PC-9 (cell line): ENCODE data around the gene SAMM50. TPM values are rescaled to one million over a fixed set of nuclear protein-coding genes. Genes with fewer than 3 reads are reported as not detected.

ENCODE experiments used
- BruUV-seq: library from RNA; stranded (reverse); fragments of 400-500 nt; replicated peaks from 2 replicates; lab custom pipeline; 2021; lab: Mats Ljungman, UMichigan
- CTCF ChIA-PET: fragments of 300-600 bp; sonication (Branson Sonifier 250); formaldehyde crosslinking; loops from one replicate; lab custom pipeline; 2022; ENCODE audit warnings: antibody characterized with exemption; lab: Charles Lee
- POLR2A ChIA-PET: fragments of 300-600 bp; sonication (Branson Sonifier 250); formaldehyde crosslinking; loops from one replicate; lab custom pipeline; 2022; ENCODE audit warnings: antibody characterized with exemption; ENCODE audit not compliant: unreplicated experiment; lab: Charles Lee
- DNase-seq, 2 experiments: peaks; one replicate each; pipeline versions ENCODE4 v3.0.0 to v3.0.0-alpha.2; 2015 to 2022; ENCODE audit warnings: mixed read lengths in 1 of 2
- H2AFZ ChIP-seq: fragments of 200-600 bp; sonication (generic); 2 replicates; pipeline ENCODE4 v1.8.1; 2017; ENCODE audit warnings: antibody characterized with exemption
- H3F3A ChIP-seq: fragments of 200-600 bp; sonication (generic); 2 replicates; pipeline ENCODE4 v1.8.1; 2017; ENCODE audit warnings: antibody characterized with exemption, mild to moderate bottlenecking, low read depth; ENCODE audit not compliant: insufficient read depth
- H3K27ac ChIP-seq: fragments of 200-600 bp; sonication (generic); 2 replicates; pipeline ENCODE4 v1.6.1; 2016; ENCODE audit warnings: mixed run types
- H3K27me3 ChIP-seq: fragments of 200-600 bp; sonication (generic); 2 replicates; pipeline ENCODE4 v1.6.1; 2016; ENCODE audit warnings: low read depth, mixed run types; ENCODE audit not compliant: insufficient read depth
- H3K36me3 ChIP-seq: fragments of 200-600 bp; sonication (generic); 2 replicates; pipeline ENCODE4 v1.6.1; 2016; ENCODE audit warnings: low read depth, mixed run types
- H3K4me1 ChIP-seq: fragments of 200-600 bp; sonication (generic); replicated peaks from 2 replicates; pipeline ENCODE4 v1.6.1; 2016; ENCODE audit warnings: mixed run types; ENCODE audit not compliant: insufficient read depth
- H3K4me2 ChIP-seq: fragments of 200-600 bp; sonication (generic); 2 replicates; pipeline ENCODE4 v1.6.1; 2017; ENCODE audit warnings: mixed run types
- H3K4me3 ChIP-seq: fragments of 200-600 bp; sonication (generic); 2 replicates; pipeline ENCODE4 v1.6.1; 2016; ENCODE audit warnings: mixed run types
- H3K79me2 ChIP-seq: fragments of 200-600 bp; sonication (generic); 2 replicates; pipeline ENCODE4 v1.6.1; 2017; ENCODE audit warnings: low read depth, mixed run types
- H3K9me2 ChIP-seq: fragments of 200-600 bp; sonication (generic); 2 replicates; pipeline ENCODE4 v1.8.1; 2017; ENCODE audit warnings: mild to moderate bottlenecking; ENCODE audit not compliant: insufficient read depth
- H3K9me3 ChIP-seq: fragments of 200-600 bp; sonication (generic); 2 replicates; pipeline ENCODE4 v1.8.1; 2016; ENCODE audit warnings: low read depth; ENCODE audit not compliant: insufficient read depth
- H4K20me1 ChIP-seq: fragments of 200-600 bp; sonication (generic); 2 replicates; pipeline ENCODE4 v1.8.1; 2017; ENCODE audit not compliant: insufficient read depth
- CTCF ChIP-seq: fragments of 200-600 bp; sonication (generic); conservative IDR thresholded peaks from 2 replicates; pipeline ENCODE4 v1.6.1; 2017; ENCODE audit warnings: mixed run types, antibody characterized with exemption, mild to moderate bottlenecking, moderate library complexity
- EZH2 ChIP-seq: fragments of 200-600 bp; sonication (generic); IDR thresholded peaks from 2 replicates; pipeline ENCODE4 v1.8.0; 2017; ENCODE audit warnings: antibody characterized with exemption, low read depth
- intact Hi-C: fragments of 100-400 bp; cut with micrococcal nuclease; formaldehyde crosslinking; loops from one replicate; pipeline ENCODE4 v1.10.0; 2022; ENCODE audit not compliant: unreplicated experiment
- total RNA-seq: library from RNA; stranded (reverse); gene quantifications from 2 replicates; pipeline ENCODE4 v1.2.3, GENCODE V29; 2021

The SAMM50 gene
- total RNA-seq, 1 experiment from 2014 or later: 73.9 TPM

DNA sequence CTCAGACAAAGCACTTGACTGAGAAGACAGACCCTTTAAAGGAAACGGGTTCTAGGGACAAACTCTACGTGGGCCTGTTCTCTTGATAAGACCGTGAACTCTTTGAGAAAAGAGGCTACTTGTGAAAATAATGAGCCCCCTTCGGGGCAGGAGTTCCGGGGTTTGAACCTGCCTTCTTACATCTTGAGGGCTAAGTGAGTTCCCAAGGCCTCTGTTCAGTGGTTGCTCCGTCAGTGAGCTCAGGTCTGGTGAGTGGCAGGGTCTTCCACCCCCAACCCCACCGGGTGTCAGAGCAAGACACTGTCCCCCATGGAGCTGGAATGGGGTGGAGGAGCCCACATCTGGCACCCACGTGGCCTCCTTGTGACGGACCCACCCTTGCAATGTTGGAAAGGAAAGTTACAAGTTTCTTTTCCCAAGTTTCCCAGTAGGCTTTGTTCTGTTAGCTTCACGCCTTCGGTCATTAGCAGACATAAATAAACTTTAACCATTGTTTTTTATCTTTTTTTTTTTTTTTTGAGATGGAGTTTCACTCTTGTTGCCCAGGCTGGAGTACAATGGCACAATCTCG lies 6.3 kb upstream of the SAMM50 start:
- intact Hi-C loops: loop anchor here (5.0 kb wide), 1 partner anchor 62 kb away; no protein-coding TSS in a partner anchor
- Histone ChIP-seq H3K4me3 (no peak overlapping the region), H3K4me1 (peaks cover 2% of the 10 kb centered on the region), H3K9me3 (no peaks in the 10 kb centered on the region), H2AFZ (no peak overlapping the region), H3K4me2 (no peak overlapping the region), H3K27ac (no peak overlapping the region), H3F3A (peaks cover 7% of the 10 kb centered on the region; the same call in 1 of the 2 replicates), H4K20me1 (no peaks in the 10 kb centered on the region; the same call in 1 of the 2 replicates), H3K36me3 (no peaks in the 10 kb centered on the region), H3K79me2 (peaks cover 5% of the 10 kb centered on the region), H3K9me2 (no peaks in the 10 kb centered on the region), H3K27me3 (no peaks in the 10 kb centered on the region)
- TF ChIP-seq EZH2 (no peak), CTCF (no peak)
- BruUV-seq: no TSS peak
- DNase-seq: no peak
- POLR2A ChIA-PET: interaction anchor here (0.8 kb wide), 1 partner anchor 9 kb away, joined by 19 read pairs; no protein-coding TSS in a partner anchor
- CTCF ChIA-PET: no interaction called here

- ChIA-PET CTCF (no interaction called here), POLR2A (interaction anchor here (0.6 kb wide), 1 partner anchor 175 kb away, joined by 4 read pairs; no protein-coding TSS in a partner anchor)
- Histone ChIP-seq H3K4me3 (no peak overlapping the region), H4K20me1 (no peaks in the 10 kb centered on the region), H3K4me1 (peaks cover 10% of the 10 kb centered on the region), H3K9me2 (no peaks in the 10 kb centered on the region), H3K4me2 (no peak overlapping the region), H3K9me3 (no peaks in the 10 kb centered on the region), H3K27ac (no peak overlapping the region), H3K27me3 (no peaks in the 10 kb centered on the region), H3K79me2 (peaks cover 24% of the 10 kb centered on the region), H2AFZ (no peak overlapping the region), H3K36me3 (no peaks in the 10 kb centered on the region), H3F3A (peaks cover 17% of the 10 kb centered on the region)
- BruUV-seq: no TSS peak
- TF ChIP-seq EZH2 (no peak), CTCF (no peak)
- no peak for DNase-seq
- intact Hi-C loops: no loop called here
Measured at GRCh38 chr22:43951391-43951790, 3.9 kb upstream of the SAMM50 start.

DNA sequence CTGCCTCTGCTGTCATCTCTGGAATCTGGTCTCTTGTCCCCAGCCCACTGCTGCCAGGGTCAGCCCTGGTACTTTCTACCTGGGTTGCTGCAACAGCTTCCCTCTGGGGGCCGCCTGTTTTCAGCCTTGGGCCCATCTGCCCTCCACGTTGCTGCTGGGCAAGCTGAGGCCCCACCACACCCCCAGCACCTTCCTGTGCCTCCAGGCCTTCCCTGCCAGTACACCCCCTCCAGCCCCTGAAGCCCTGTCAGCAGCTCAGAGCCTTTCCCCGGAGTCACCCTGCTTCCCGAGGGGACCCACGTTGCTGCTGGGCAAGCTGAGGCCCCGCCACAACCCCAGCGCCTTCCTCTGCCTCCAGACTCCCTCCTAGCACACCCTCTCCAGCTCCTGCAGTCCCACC lies 3.3 kb upstream of the SAMM50 start:
- Histone ChIP-seq H3K9me2 (no peaks in the 10 kb centered on the region), H3K27me3 (no peaks in the 10 kb centered on the region), H3K36me3 (no peaks in the 10 kb centered on the region), H3F3A (peaks cover 18% of the 10 kb centered on the region), H4K20me1 (no peaks in the 10 kb centered on the region), H3K4me1 (peaks cover 16% of the 10 kb centered on the region), H3K79me2 (peaks cover 30% of the 10 kb centered on the region), H3K9me3 (no peaks in the 10 kb centered on the region), H3K27ac (no peak overlapping the region), H3K4me3 (no peak overlapping the region), H2AFZ (no peak overlapping the region), H3K4me2 (no peak overlapping the region)
- no peak for DNase-seq
- POLR2A ChIA-PET: no interaction called here
- TF ChIP-seq EZH2 (no peak), CTCF (no peak)
- intact Hi-C loops: no loop called here
- CTCF ChIA-PET: interaction anchor here (0.9 kb wide), 1 partner anchor 127 kb away, joined by 3 read pairs; no protein-coding TSS in a partner anchor
- BruUV-seq: no TSS peak
